ENCODE results near the gene SPSB2. TPM values are rescaled to one million over a fixed set of nuclear protein-coding genes. Genes with fewer than 3 reads are reported as not detected.

SPSB2 gene
- total RNA-seq, 1 donor: 8.0 TPM

GRCh38 chr12:6834873-6835272 is 38.2 kb downstream of the SPSB2 start:
- H3K4me3 ChIP-seq (ENCODE audit: low read depth, low read length): no peak overlapping the region
- no peak for DNase-seq (ENCODE audit: low read depth)
- TF ChIP-seq CTCF (IDR thresholded peaks at IDR 0.05; ENCODE audit: insufficient read depth, low read length): no peak

- no peak for DNase-seq (ENCODE audit: low read depth)
- no peak overlapping the region for H3K4me3 ChIP-seq (ENCODE audit: low read depth, low read length)
- no peak for TF ChIP-seq CTCF (IDR thresholded peaks at IDR 0.05; ENCODE audit: insufficient read depth, low read length)
Observed at GRCh38 chr12:6834254-6834653, 38.8 kb downstream of the SPSB2 start.

GRCh38 chr12:6833189-6833890 is 39.8 kb downstream of the SPSB2 start:
- H3K4me3 ChIP-seq (ENCODE audit: low read depth, low read length): no peak overlapping the region
- no peak for DNase-seq (ENCODE audit: low read depth)
- no peak for TF ChIP-seq CTCF (IDR thresholded peaks at IDR 0.05; ENCODE audit: insufficient read depth, low read length)

- no peak overlapping the region for H3K4me3 ChIP-seq (ENCODE audit: low read depth, low read length)
- no peak for DNase-seq (ENCODE audit: low read depth)
- no peak for TF ChIP-seq CTCF (IDR thresholded peaks at IDR 0.05; ENCODE audit: insufficient read depth, low read length)
Observed at GRCh38 chr12:6832125-6832524, 41.0 kb downstream of the SPSB2 start.

- H3K4me3 ChIP-seq (ENCODE audit: low read depth, low read length): no peak overlapping the region
- DNase-seq (ENCODE audit: low read depth): no peak
- no peak for TF ChIP-seq CTCF (IDR thresholded peaks at IDR 0.05; ENCODE audit: insufficient read depth, low read length)
Observed at GRCh38 chr12:6831450-6831995, 41.6 kb downstream of the SPSB2 start.

GRCh38 chr12:6830999-6831398 is 42.1 kb downstream of the SPSB2 start:
- H3K4me3 ChIP-seq (ENCODE audit: low read depth, low read length): no peak overlapping the region
- DNase-seq (ENCODE audit: low read depth): no peak
- no peak for TF ChIP-seq CTCF (IDR thresholded peaks at IDR 0.05; ENCODE audit: insufficient read depth, low read length)
